ENCODE data around the gene CILP2.

The CILP2 gene

DNA sequence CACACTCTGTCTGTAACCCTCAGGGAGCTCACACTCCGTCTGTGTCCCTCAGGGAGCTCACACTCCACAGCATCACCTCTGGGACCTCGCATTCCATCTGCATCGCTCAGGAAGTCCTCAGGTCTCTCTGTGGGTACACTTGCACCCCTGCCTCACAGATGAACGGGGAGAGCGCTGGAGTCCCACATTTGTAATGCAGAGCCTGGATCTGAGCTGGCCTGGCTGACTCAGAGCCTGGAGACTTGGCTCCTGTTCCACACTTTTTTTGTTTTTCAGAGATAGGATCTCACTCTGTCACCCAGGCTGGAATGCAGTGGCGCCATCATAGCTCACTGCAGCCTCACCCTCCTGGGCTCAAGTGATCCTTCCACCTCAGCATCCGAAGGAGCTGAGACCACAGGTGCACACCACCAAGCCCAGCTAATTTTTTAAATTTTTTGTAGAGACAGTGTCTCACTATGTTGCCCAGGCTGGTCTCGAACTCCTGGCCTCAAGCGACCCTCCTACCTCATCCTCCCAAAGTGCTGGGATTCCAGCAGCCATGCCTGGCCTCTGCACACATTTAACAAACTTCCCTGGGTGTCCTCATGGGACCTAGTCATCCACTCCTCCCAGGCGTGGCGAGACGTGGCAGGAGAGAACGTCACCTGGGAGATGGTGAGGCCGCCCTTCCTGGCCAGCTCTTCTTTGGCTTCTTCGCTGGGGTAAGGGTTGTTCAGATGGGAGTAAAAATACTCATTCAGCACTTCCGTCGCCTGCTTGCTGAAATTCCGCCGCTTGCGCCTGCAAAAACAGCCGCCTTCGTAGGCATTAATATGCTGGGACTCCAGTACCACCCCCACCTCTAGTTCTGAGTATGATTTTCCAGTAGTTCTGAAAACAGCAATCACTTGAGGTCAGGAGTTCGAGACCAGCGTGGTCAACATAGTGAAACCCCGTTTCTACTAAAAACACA lies 31.0 kb downstream of the CILP2 start:
- no peak for DNase-seq

GRCh38 chr19:19570571-19570970 lies 32.5 kb downstream of the CILP2 start:
- no peak for DNase-seq

DNA sequence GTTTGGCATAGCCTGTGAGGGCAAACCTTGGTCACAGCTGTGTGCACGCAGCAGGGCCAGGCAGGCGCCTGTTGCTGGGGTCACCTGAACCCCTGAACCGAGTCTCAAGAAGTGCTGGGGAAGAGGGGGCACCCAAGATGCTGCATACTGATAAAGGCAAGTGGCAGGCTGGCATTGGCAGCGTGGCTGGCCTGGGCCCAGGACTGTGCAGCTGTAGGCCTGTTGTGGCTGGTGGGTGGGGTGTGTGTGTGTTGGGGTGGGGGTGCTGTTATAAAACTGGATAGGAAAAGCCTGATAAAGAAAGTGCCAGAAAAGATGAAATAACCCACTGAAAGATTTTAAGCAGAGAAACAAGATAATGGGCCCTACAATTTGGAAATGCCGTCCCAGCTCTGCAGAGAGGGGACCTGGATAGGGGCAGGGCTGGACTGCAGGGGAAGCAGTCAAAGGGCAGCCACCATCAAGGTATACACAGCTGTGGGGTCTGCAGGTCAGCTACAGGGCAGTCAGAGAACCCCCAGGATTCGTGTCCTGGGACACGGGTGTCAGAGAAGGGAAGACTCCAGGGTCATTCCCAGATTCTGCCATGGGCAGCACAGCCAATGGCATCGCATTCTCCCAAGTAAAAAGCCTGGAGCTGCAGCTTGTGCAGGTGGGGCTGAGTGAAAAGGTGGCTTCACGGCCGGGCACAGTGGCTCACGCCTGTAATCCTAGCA lies 33.2 kb downstream of the CILP2 start:
- DNase-seq = no peak

GRCh38 chr19:19575411-19575810 lies 37.3 kb downstream of the CILP2 start:
- DNase-seq = no peak

GRCh38 chr19:19578252-19578651 lies 40.2 kb downstream of the CILP2 start:
- no peak for DNase-seq

DNA sequence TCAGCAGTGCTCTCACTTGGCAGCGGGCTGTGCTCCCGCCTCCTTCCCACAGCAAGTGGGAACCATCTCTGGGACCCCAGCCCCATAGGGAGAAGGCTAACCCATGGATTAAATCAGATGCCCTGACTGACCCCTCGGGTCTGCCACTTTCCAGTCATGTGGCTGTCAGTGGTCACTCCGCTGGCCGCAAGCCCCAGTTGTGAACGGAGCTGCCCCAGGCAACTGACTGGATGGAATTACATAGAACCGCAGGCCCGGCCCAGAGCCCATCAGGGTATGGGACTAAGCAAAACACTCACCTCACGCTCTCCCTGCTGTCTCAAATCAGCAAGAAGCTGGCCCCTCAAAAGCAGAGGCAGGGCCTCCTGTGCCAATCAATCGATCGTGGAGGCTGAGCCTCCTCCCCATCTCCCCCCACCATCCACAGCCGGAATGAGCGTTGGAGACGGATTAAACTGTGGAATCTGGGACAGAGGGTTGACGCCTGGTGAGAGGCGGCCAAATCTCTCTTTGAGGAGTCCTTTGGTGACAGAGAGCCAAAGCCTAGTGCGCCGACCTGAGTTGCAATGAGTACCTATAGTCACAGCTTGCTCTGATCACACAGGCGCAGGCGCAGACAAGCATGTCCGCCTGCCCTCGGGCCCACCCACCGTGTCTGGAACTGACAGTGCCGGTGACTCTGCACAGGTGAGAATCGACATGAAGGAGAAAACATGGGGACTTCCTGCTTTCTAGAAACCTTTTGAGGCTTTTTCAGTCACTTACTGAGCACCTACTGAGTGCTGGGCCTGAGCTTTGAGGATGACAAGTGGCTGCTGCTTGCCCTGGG lies 41.7 kb downstream of the CILP2 start:
- DNase-seq = no peak

DNA sequence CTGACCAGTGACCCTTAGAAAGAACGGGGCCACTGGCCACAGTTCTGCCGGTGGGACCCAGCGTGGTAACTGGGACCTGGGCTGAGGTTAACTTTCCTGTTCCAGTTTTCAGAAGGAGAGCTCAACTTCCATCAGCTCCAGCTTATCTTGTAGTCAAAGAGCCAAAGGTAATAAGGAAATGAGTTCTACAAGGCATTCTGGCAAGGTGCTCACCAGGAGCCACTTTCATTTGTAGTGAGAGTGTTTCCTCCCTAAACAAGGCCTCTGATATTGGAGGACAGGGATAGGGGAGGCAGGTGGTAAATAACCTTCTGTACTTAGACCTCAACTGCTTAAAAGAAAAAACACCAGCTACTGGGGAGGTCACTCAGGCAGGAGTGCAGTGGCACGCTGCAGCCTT lies 42.4 kb downstream of the CILP2 start:
- no peak for DNase-seq

DNA sequence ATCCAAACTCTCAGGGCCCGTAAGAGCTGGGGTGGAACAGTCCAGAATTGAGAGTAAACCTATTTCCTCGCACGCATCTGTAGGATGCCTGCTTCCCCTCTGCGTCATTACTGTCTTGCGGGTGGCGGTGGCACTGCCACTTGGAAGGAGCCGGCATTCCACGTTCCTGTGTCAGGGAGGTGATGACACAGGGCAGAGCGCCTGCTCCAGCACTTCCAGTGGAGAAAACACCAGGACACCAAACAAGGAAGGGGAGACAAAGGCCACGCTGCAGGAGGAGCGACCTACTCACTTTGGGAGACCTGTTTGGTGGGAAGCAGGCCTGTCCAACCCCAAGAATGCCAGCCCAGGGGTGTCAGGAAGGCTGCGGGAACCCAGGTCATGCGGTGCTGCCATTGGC lies 43.3 kb downstream of the CILP2 start:
- no peak for DNase-seq

DNA sequence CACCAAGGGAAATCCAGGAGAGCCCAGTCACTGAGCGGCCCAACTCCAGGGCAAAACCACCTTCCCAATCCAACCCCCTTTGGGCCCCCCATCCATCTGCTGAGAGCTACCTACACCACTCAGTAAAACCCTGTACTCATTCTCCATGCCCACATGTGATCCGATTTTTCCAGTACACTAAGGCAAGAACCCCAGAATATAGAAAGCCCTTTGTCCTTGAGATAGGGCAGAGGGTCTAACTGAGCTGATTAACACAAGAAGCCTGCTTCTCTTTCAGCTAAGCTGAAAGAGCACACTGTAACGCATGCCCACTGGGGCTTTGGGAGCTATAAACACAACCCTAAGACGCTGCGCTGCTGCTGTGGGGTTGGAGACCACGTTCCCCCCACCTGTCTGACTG lies 44.4 kb downstream of the CILP2 start:
- DNase-seq = no peak

DNA sequence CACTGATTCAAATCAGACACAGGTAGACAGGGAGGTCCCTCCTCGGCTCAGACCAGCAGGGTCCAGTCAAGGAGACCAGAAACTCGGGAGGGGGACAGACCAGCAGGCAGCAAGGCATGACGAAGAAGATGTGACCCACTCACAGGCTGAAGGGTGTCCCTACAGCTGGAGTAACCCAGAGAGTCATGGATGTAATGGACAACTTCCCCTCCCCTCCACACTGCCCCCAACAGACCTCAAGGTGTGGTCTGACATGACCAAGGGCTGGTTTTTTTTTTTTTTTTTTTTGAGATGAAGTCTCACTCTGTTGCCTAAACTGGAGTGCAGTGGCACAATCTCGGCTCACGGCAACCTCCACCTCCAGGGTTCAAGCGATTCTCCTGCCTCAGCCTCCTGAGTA lies 46.3 kb downstream of the CILP2 start:
- DNase-seq = no peak

DNA sequence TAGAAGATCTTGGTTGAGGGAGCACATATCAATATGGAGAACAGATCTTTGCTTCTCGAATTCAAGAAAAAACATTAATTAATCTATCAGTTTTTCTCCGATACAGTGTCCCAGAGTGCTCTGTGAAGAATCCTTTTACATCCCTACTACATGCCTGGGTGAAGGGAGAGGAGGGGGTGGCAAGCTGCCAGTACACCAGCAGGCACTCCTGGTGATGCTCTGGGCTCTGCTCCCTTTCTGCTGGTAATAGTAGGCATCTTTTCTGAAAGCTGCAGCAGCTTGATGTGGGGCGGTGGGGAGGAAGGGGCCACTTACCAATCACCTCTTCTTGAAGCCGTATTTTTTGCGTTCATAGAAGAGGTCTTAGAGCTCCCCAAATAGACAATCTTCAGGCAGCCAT lies 49.7 kb downstream of the CILP2 start:
- DNase-seq = no peak

DNA sequence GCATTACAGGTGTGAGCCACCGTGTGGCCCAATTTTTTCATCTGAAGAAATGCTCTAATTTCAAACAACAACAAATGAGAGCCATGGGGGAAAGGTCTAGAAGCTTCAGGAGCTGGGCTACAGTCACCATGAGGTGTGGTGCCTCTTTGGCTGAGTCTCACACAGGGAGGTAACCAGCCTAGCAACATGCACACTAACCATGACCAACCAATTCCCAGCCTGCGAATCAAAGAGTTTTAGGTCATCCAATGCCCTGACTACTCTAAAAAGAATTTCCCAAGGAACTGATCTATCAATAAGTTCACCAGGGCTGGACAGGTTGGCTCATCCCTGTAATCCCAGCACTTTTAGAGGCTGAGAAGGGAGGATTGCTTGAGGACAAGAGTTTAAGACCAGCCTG lies 50.5 kb downstream of the CILP2 start:
- DNase-seq = no peak

DNA sequence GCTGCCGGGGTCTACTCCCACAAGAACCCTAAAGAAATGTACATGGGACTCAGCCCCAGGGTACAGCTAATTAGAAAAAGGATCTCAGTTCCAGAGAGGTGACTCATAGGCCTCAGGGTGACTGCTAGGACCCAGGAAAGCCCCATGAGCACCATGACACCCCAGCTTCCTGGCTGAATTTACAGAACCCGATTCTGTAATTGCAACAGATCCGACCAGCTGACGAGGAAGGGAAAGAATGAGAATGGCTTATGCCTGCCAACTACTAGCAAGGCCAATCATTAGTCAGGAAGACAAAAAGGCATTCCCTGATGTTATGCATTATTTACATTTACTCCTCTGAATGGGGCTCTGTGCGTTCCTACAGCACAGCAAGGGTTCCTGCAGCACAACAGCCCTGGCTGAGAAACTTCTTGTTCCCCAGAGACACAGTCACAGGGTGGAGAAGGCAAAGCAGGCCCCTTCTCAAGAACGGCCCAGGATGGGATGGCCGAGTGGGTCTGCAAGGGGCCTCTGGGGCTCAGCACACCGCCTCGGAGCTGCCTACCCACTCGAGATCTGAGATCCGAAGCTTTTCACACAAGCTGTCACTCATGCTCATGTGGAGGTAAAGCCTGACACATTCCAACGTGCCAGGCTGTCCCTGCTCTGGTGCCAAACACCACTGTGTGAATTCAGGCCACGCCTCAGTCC lies 53.2 kb downstream of the CILP2 start:
- peak; percentile 76 for DNase-seq

GRCh38 chr19:19592690-19593089 lies 54.6 kb downstream of the CILP2 start:
- DNase-seq = no peak

GRCh38 chr19:19594381-19594780 lies 56.3 kb downstream of the CILP2 start:
- DNase-seq = no peak

- DNase-seq = no peak
These were observed 57.2 kb downstream of the CILP2 start for GRCh38 chr19:19595171-19595701.
